HG02678 (cell line): ENCODE data around the gene SRGAP1.
"Not testable (repeated sequence)": the region's sequence is repeated elsewhere in the genome, so short reads cannot be mapped to it uniquely, and the experiment has no call there.

Source experiments
- ATAC-seq: cut with Tn5 transposase; IDR thresholded peaks from one replicate; pipeline ENCODE4 v1.9.1; 2021; ENCODE audit warnings: mild to moderate bottlenecking, moderate library complexity; ENCODE audit not compliant: unreplicated experiment

Gene SRGAP1

DNA sequence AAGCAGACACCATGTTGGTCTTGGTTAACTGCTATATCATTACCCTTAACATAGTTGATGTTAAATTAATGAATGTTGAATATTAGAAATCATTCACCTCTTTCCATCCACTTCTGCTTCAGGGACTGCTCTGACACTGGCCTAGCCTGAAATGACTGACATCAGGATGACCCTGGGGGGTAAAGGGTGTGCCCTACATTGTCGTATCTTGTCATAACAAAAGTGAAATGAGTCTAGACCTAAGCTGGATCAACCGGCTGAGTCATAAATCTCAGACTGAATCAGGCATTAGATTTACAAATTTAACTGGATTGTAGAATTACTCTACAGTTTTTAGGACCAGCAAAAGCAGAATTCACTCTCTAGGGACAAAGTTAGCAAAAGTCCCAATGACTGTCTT, 342.3 kb downstream of the SRGAP1 start:
- ATAC-seq: peak; percentile 66

DNA sequence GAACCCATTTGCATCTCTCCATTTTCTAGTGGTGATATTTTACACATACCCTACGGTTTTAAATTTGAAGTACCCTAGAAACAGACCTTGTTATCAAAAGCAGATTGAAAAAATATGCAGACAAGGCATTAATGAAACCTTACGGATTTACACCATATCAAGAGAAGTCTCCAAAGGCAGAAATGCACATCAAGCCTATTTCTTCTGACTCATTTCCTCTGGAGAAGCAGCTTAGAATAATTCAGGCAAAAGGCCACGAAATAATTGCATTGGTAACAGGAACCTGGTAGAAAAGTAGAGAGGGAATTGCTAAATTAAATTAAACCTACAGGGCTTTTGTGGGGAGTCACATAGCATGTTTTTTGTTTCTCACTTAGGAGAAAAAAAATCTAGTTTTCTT, 342.9 kb downstream of the SRGAP1 start:
- no peak for ATAC-seq

DNA sequence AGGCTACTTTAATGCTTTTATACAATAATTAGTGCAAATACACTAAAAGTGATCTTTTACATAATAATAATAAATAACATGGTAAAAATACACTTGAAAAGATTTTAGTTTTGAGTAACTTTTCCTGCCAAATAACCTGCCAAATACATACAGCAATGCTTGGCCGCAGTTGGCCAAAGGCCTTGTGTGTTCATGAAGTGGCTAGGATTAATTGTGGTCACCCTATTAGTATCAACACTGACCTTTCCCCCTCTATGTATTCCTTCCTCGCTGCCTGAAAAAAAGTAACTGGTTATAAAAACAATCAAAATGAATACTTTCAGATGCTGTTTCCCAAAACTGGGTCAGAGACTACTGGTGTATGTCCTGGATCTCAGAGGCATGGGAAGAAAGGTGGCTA, 343.3 kb downstream of the SRGAP1 start:
- ATAC-seq: no peak

DNA sequence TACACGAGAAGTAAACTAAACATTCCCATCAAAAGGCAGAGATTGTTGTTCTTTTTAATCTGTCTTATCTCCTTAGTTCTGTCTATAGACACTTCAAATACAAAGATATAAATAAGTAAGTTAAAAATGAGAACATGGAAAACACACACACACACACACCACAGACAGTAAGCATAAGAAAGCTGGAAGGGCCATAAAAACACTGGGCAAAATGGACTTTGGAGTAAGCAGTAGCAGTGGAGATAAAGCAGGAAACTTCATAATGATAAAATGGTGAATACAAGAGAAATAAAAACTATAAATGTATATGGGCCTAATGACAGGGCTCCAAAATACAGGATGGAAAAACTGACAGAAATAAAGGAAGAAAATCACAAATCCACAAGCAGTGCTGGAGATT, 345.0 kb downstream of the SRGAP1 start:
- ATAC-seq: no peak

DNA sequence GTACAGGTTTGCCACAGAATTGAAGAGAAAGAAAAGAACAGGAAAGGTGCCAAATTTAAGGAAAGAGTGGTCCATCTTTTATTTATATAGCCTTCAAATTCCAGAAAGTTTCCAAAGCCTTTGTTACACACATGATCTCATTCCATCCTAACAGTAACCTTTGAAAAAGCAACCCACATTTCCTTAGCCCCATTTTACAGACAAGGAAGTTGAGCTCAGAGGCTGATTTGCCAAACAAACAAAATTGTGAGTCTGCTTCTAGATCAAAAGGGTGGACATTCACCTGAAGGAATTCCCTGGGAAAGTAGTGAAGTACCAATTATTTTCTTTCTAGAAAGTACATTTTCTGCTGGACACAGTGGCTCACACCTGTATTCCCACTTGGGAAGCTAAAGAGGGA, 345.6 kb downstream of the SRGAP1 start:
- no peak for ATAC-seq

DNA sequence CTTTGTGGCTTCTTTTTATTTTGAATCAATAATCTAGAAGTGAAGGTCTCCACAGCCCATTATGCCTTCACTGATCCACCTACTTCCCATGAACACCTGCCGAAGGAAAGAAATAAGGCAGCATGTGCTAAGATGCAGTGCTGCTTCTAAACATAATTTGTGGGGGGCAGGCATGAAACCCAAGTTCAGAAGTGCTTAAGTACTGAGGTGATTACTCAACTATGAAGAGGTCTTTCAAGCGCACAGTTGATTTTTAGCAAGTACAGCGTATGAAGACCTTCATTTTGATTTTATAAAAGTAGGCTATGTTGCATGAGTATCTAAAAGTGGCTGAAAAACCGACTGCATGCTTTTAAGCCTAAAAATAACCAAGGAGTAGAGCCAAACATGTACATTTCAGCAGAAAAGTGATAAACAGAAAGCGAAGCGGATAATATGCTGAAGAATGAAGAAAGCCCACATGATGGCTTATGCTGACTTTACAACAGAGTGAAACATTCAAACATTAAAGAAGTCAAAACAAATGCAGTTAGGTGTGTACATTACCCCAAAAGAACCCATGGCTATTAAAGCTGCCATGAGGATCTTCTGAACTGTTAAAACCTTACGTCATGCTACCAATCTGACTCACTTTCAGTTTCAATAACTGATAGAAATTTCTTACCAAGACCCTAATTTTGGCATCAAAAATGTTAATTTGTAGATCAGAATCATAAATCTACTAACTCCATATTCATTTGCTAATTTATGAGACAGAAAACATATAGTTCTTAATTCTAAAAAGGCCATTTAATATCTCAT, 348.3 kb downstream of the SRGAP1 start:
- peak; percentile 91 for ATAC-seq

DNA sequence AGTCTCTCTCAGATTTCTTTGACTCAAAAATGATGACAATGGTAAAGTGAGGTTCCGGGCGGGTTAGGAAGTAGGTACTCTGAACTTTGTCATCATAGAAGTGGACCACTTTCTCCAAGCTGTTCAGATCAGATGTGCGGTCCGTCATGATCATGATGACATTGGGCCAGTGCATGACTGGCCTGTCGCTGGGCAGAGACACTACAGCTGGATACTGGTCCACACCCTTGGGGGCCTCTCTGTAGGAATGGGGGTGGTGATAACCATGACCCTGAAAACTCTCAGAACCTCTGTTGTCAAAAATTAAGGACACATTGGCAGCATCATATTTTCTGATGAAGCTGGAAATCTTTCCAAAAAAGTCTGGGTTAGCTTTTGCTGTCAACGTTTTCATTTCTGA, 349.4 kb downstream of the SRGAP1 start:
- no peak for ATAC-seq

DNA sequence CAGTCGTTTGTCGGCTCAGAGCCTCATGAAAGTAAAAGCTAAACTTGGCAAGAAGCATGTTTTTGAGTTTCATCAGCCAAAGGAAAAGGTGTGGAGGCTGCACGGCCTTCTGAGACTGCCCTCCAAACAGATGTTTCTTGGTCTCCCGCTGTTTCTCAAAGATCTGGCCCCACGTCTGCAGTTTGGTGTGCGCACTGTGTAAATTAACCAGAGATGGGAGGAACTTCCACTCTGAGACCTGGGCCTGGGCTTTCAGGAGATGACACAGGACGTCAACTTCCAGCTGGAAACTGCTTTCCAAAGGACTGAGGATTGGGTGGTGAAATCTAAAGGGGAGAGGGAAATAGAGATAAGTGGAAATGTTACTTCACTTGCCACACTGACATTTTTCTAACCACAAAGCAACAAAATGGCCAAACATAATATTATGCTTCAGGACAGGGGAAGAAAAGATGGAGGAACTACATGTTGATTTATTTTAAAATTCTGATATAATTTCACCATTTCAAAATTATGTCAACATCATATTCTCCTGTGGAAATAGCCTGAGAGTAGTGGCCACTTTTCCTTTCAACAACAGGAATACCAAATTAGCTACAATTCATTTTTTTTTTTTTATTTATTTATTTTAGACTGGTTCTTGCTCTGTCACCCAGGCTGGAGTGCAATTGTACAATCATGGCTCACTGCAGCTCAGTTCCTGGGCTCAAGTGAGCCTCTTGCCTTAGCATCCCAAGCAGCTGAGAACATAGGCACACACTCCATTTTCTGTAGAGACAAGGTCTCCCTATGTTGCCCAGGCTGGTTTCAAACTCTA, 350.0 kb downstream of the SRGAP1 start:
- ATAC-seq: no peak

DNA sequence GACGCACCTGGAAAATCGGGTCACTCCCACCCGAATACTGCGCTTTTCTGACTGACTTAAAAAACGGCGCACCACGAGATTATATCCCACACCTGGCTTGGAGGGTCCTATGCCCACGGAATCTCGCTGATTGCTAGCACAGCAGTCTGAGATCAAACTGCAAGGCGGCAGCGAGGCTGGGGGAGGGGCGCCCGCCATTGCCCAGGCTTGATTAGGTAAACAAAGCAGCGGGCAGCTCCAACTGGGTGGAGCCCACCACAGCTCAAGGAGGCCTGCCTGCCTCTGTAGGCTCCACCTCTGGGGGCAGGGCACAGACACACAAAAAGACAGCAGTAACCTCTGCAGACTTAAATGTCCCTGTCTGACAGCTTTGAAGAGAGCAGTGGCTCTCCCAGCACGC, 351.3 kb downstream of the SRGAP1 start:
- ATAC-seq: not testable (repeated sequence)

DNA sequence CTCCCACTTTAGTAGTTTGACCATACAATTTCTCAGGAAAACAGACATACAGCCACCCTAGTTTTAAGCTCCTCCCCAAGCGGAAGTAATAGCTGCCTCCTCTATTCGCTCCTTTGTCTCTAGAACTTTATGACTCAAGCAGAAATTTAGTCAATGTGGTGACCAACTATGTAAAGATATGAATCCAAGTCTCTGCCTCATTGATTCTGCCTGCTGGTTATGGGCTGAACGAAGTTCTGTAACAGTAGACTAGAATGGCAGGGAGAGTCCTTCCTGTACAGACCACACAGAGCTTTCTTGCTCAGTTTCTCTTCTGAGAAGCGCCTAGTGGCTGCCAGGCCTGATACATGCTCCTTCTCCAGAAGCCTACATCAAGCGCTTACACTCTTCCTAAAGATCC, 358.5 kb downstream of the SRGAP1 start:
- ATAC-seq: no peak

DNA sequence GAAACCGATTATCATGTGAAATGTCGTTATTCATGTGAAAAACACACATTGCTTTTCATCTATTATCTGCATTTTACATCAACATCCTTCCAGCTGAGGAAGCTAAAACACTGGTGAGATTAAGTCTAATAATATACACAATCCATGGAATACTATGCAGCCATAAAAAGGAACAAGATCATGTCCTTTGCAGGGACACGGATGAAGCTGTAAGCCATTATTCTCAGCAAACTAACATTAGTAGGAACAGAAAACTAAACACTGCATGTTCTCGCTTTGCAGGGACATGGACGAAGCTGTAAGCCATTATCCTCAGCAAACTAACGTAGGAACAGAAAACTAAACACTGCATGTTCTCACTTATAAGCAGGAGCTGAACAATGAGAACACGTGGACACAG, 359.3 kb downstream of the SRGAP1 start:
- ATAC-seq: no peak

DNA sequence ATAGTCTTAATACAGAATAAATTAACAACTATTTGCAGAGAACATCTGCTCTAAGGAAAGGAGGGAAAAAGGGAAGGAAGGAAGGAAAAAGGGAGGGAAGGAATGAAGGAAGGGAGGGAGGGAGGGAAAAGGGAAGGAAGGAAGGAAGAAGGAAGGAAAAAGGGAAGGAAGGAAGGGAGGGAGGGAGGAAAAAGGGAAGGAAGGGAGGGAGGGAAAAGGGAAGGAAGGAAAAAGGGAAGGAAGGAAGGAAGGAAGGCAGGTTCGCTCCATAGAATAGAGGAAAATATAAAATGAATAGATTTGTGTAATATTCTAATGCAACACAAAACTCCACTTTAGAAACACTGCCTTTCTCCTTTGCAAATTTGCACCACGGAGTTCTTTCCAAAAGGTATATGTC, 361.0 kb downstream of the SRGAP1 start:
- no peak for ATAC-seq

DNA sequence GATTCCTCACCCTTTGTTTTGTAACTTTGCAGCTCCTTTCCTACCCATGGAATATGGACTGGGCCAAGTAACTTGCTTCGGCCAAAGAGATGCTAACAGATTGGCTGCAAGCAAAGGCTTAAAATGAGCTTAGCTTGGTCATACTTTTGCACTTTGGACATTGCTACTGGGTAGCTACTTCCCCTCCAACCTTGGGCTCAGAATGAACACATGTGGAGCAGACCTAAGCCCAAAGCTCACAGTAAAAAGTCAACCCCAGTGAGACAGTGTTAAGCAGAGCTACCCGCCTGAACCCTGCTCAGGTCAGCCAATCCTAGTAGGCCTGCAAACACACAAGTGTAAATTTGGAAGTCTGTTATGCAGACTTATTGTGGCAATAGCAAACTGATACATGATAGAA, 363.0 kb downstream of the SRGAP1 start:
- ATAC-seq: no peak
